Tibial nerve (tissue), 4 donors: ENCODE measurements around the gene IGSF22. TPM values are rescaled to one million over a fixed set of nuclear protein-coding genes. Genes with fewer than 3 reads are reported as not detected.

ENCODE experiments used
- DNase-seq, 2 donors: peaks; one replicate each; pipeline ENCODE4 v3.0.0-alpha.2; 2019; ENCODE audit warnings: low spot score in 2 of 2
- H3K27ac ChIP-seq, 4 donors: fragments of 200-600 bp; sonication (generic) in 3 of 4; one replicate each; pipeline ENCODE4 v1.5.1; 2017 to 2019; ENCODE audit warnings: mild to moderate bottlenecking in 1 of 4
- H3K27me3 ChIP-seq, 2 donors: fragments of 200-600 bp; sonication (generic) in 1 of 2; one replicate each; pipeline versions ENCODE4 v1.5.1 to v1.6.0; 2017 to 2019
- H3K36me3 ChIP-seq, 3 donors: fragments of 200-600 bp; sonication (generic); one replicate each; pipeline ENCODE4 v1.5.1; 2018 to 2019
- H3K4me1 ChIP-seq, 4 donors: fragments of 200-600 bp; sonication (generic) in 3 of 4; one replicate each; pipeline ENCODE4 v1.5.1; 2017 to 2019
- H3K4me3 ChIP-seq, 4 donors: fragments of 200-600 bp; sonication (generic) in 3 of 4; one replicate each; pipeline ENCODE4 v1.5.1; 2017 to 2019; ENCODE audit warnings: mild to moderate bottlenecking in 1 of 4, moderate library complexity in 1 of 4
- H3K9me3 ChIP-seq, 4 donors: fragments of 200-600 bp; sonication (generic) in 3 of 4; one replicate each; pipeline ENCODE4 v1.5.1; 2017 to 2019
- EP300 ChIP-seq, 2 donors: sonication (generic); formaldehyde crosslinking; IDR thresholded peaks; one replicate each; pipeline ENCODE4 v1.6.1; 2017; ENCODE audit warnings: antibody characterized with exemption in 2 of 2, mild to moderate bottlenecking in 1 of 2
- POLR2A ChIP-seq, 2 donors: fragments of 450-650 bp; IDR thresholded peaks; one replicate each; pipeline ENCODE4 v1.6.1; 2017; ENCODE audit warnings: antibody characterized with exemption in 2 of 2, mild to moderate bottlenecking in 2 of 2, moderate library complexity in 2 of 2
- WGBS, 2 donors: methylation state at CpG; one replicate each; pipeline ENCODE4 v1.1.5; 2018; 5-methylcytosine and 5-hydroxymethylcytosine counted together
- total RNA-seq, 4 donors: library from RNA; depleted of rRNA; stranded (reverse); fragments of >200 nt; gene quantifications; one replicate each; pipeline ENCODE4 v1.1.0, GENCODE V29; 2016
- TF ChIP-seq, protein P1 (sequence below), 5 experiments: fragments of 200-600 bp in 3 of 5; fragments of 450-650 bp in 2 of 5; sonication (generic) in 3 of 5; IDR thresholded peaks; one replicate each; pipeline ENCODE4 v1.5.1; 2016 to 2019; ENCODE audit warnings: antibody characterized with exemption in 5 of 5, mild to moderate bottlenecking in 3 of 5, moderate library complexity in 2 of 5

Gene IGSF22
- total RNA-seq, 4 donors from 2014 or later = 0.44 to 0.90 TPM; not detected in 2

DNA sequence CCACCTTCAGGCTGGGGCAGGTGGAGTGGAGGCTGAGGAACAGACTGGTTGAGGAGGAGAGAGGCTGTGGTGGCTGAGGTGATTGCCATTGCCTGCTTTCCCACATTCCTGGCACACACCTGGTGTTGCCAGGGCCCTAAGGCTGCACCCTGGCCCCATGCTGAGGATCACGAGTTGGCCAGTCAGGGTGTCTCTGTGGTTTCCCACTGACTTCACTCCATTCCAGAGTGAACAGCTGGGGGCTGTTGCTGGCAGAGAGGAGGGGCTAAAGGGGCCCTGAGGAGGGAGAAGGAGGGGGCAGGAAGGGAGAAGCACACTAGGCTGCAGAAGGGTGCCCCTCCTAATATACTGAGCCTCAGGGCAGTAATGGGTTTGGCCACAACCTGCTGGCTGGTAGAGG is 25.6 kb downstream of the IGSF22 start:
- Histone ChIP-seq H3K4me3 (peak overlapping the region in 1 of 4 donors; percentile 3), H3K9me3 (no peaks in the 10 kb centered on the region), H3K27me3 (no peaks in the 10 kb centered on the region), H3K4me1 (peaks cover 0 to 36% (median 12%) of the 10 kb centered on the region in 4 donors), H3K36me3 (peaks cover 0 to 27% (median 0%) of the 10 kb centered on the region in 3 donors), H3K27ac (peak overlapping the region in 2 of 4 donors; percentile 90 to 95)
- TF ChIP-seq POLR2A (IDR thresholded peaks at IDR 0.05) (no peak), EP300 (IDR thresholded peaks at IDR 0.05) (no peak)
- TF ChIP-seq, protein P1, sequence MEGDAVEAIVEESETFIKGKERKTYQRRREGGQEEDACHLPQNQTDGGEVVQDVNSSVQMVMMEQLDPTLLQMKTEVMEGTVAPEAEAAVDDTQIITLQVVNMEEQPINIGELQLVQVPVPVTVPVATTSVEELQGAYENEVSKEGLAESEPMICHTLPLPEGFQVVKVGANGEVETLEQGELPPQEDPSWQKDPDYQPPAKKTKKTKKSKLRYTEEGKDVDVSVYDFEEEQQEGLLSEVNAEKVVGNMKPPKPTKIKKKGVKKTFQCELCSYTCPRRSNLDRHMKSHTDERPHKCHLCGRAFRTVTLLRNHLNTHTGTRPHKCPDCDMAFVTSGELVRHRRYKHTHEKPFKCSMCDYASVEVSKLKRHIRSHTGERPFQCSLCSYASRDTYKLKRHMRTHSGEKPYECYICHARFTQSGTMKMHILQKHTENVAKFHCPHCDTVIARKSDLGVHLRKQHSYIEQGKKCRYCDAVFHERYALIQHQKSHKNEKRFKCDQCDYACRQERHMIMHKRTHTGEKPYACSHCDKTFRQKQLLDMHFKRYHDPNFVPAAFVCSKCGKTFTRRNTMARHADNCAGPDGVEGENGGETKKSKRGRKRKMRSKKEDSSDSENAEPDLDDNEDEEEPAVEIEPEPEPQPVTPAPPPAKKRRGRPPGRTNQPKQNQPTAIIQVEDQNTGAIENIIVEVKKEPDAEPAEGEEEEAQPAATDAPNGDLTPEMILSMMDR (IDR thresholded peaks at IDR 0.05) = no peak
- DNase-seq = no peak
- WGBS, 2 donors = 40 to 56% methylated on average over 1 of the region's 1 CpG

- Histone ChIP-seq H3K27me3 (no peaks in the 10 kb centered on the region), H3K36me3 (peaks cover 0 to 27% (median 0%) of the 10 kb centered on the region in 3 donors), H3K4me3 (peak overlapping the region in 3 of 4 donors; percentile 70 to 97 (median 94)), H3K9me3 (no peaks in the 10 kb centered on the region), H3K27ac (peak overlapping the region in 2 of 4 donors; percentile 90 to 95), H3K4me1 (peaks cover 0 to 30% (median 8%) of the 10 kb centered on the region in 4 donors)
- TF ChIP-seq, protein P1 (IDR thresholded peaks at IDR 0.05) = no peak
- TF ChIP-seq EP300 (IDR thresholded peaks at IDR 0.05) (peak in 1 of 2 donors; percentile 65), POLR2A (IDR thresholded peaks at IDR 0.05) (no peak)
- 58 to 64% methylated on average over 3 of the region's 3 CpGs for WGBS, 2 donors
- peak in 1 of 2 donors; percentile 39 for DNase-seq
These were observed 26.1 kb downstream of the IGSF22 start for GRCh38 chr11:18699848-18700261.

- Histone ChIP-seq H3K27me3 (no peaks in the 10 kb centered on the region), H3K9me3 (no peaks in the 10 kb centered on the region), H3K36me3 (peaks cover 0 to 27% (median 0%) of the 10 kb centered on the region in 3 donors), H3K4me3 (peak overlapping the region; percentile 70 to 97 (median 82)), H3K27ac (peak overlapping the region; percentile 84 to 96 (median 92)), H3K4me1 (peaks cover 0 to 26% (median 7%) of the 10 kb centered on the region in 4 donors)
- WGBS, 2 donors = 5 to 9% methylated on average over 9 of the region's 9 CpGs
- TF ChIP-seq EP300 (IDR thresholded peaks at IDR 0.05) (no peak), POLR2A (IDR thresholded peaks at IDR 0.05) (no peak)
- TF ChIP-seq, protein P1 (IDR thresholded peaks at IDR 0.05) = no peak
- no peak for DNase-seq
These were observed 26.8 kb downstream of the IGSF22 start for GRCh38 chr11:18699269-18699596.

- Histone ChIP-seq H3K27ac (peak within 1 kb of the TSS; percentile 84 to 96 (median 92)), H3K4me1 (peaks cover 0 to 26% (median 7%) of the 10 kb centered on the region in 4 donors), H3K4me3 (peak within 1 kb of the TSS; percentile 70 to 97 (median 82)), H3K36me3 (peaks cover 0 to 27% (median 0%) of the 10 kb centered on the region in 3 donors), H3K9me3 (no peaks in the 10 kb centered on the region), H3K27me3 (no peaks in the 10 kb centered on the region)
- peak; percentile 80 to 89 for TF ChIP-seq POLR2A (IDR thresholded peaks at IDR 0.05)
- TF ChIP-seq, protein P1 (IDR thresholded peaks at IDR 0.05) = peak in 1 of 5 experiments; percentile 25
- peak in 1 of 2 donors; percentile 74 for TF ChIP-seq EP300 (IDR thresholded peaks at IDR 0.05)
- peak; percentile 93 to 94 for DNase-seq
- WGBS, 2 donors = 1% methylated on average over 32 to 81 of the region's 98 CpGs
These were observed 27.4 kb downstream of the IGSF22 start, which contains the start of gene TMEM86A for GRCh38 chr11:18698341-18699268. Gene TMEM86A, plus strand, starts transcription at chr11:18698779. Its CDS starts 108 bp downstream, at chr11:18698887.

DNA sequence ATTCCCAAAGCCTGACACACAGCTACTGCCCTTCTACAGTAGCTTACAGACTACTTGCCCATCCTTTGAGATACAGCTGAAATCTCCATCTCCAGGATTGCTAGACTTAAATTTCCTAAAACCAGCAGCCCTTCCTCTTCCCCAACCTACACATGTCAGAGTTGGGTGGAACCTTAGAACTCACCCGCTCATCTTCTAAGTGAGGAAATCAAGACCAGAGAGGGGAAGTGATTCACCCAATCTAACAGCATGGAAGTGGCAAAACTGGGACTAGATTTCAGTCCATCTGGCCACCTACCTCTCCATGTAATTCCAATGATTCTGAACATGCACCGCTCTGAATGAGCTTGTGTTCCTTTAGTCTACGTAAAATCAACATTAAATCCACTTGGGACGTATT is 28.4 kb downstream of the IGSF22 start:
- H3K9me3 ChIP-seq = no peaks in the 10 kb centered on the region
- TF ChIP-seq, protein P1 (IDR thresholded peaks at IDR 0.05) = no peak
- TF ChIP-seq POLR2A (IDR thresholded peaks at IDR 0.05) = no peak
- no peak for TF ChIP-seq EP300 (IDR thresholded peaks at IDR 0.05)
- 82 to 86% methylated on average over 4 of the region's 4 CpGs for WGBS, 2 donors
- H3K4me1 ChIP-seq = peaks cover 0 to 26% (median 7%) of the 10 kb centered on the region in 4 donors
- H3K36me3 ChIP-seq = peaks cover 0 to 18% (median 0%) of the 10 kb centered on the region in 3 donors
- no peaks in the 10 kb centered on the region for H3K27me3 ChIP-seq
- H3K27ac ChIP-seq = peak overlapping the region in 2 of 4 donors; percentile 90 to 95
- no peak overlapping the region for H3K4me3 ChIP-seq
- DNase-seq = no peak
